HG03039 (cell line): ENCODE results near the gene EPB41L3.
A peak's percentile ranks its signal among the peaks of the same experiment; 100 is the strongest.

Source experiments
- ATAC-seq: cut with Tn5 transposase; IDR thresholded peaks from one replicate; pipeline ENCODE4 v1.9.1; 2021; ENCODE audit warnings: mild to moderate bottlenecking, moderate library complexity; ENCODE audit not compliant: unreplicated experiment

The EPB41L3 gene

DNA sequence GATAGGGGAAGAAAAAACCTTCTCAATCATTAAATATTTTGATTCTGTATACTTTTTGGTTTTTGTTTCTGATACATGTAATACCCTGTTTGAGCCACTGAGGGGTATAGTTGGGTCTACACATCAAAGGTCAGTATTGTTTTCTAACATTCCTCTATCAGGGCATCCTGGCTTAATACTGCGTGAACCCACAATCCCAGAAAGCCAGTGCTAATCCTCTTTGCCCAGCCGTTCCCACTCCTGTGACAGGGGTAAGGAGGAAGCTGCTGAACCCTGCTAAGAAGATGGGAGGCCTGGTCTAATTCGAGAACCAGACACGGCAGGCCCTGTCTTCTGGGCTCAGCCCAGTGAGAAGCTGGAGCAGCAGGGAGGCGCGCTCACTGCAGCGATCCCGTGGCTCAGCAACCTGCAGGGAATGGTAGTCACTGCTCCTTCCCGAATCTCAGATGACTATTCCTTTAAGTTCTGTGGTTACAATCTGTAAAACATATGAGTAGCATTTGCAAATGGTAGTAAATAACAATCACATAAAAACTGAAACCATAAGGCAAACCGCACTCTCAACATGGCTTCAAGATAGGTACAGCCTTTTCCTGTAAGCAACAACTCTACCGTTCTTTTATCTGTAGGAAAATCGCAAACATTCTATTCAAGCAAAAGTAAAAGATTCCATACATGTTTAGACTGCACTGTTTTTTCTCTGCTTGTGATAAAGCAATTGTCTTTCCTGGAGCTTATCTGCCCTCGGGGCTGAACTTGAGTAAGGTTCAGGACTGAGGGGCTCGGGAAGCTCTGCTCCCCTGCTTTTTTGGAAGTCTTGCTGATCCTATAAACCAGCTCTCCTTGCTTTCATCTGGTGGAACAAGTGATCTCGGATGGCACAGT lies 87.0 kb downstream of the EPB41L3 start:
- peak; percentile 75 for ATAC-seq

DNA sequence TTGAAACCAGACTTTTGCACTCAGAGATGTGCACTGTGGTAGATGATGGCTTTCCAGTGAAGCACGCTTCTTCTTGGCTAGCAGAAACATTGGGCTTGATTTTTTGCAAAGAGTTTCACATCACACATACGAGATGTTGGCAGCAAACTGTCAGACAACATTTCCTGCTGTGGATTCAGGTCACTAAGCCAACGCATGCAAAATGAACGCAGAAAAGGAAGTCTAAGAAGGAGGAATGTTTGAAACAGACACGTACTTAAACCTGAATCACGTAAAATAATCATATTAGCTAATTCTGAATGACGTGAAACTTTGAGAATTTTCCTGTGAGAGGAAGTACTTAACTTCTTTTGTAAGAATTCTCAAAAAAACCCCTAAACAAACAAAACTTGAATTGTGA lies 88.1 kb downstream of the EPB41L3 start:
- ATAC-seq = no peak

DNA sequence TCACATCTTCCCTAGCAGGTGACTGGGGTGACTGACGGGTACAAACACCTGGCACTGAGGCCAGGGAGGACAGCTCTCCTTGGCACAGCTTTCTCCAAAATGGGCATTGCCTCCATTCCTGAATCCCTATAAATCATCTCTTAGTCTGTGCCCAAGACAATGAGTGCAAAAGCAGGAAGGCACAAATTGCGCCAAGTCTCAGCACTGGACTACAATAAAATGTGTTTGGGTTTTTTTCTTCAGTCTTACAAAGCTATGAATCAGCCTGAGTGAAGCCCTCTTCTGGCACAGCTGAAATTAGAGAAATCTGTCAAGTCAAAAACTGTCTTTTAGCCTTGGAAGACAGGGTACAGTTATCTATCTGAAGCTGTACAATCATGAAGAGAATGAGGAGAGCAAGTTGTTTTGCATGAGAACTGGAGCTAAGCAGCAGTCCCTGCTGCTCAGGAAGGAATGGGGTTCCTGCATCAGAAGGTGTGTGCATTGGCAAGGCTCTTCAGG lies 90.8 kb downstream of the EPB41L3 start:
- no peak for ATAC-seq

DNA sequence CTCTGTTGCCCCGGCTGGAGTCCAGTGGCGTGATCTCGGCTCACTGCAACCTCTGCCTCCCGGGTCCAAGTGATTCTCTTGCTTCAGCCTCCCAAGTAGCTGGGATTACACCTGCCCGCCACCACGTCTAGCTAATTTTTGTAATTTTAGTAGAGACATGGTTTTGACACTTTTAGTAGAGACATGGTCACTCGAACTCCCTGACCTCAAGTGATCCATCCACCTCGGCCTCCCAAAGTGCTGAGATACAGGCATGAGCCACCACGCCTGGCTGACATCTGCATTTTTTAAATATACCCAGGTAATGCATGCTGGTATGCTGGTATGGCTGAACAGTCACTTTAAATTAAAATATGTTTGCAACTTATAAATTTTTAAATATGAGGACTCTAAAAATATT lies 91.9 kb downstream of the EPB41L3 start:
- no peak for ATAC-seq

DNA sequence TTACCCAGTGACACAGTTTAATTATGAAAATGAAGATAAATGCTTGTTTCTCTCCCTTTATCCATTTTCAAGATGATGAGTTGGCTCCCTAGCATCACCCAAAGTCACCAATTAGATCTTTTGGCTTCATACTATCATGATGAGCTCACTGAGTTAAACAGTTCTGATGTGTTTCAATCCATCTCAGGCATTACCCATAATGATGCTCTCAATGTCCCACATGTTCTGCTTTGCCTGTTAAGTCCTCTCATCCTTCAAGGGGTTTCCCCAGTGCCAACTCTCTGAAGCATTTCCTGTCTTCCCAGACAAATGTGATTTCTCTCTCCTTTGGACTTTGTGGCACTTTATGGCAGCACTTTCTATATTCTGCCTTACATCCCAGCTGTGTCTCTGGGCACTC lies 92.6 kb downstream of the EPB41L3 start:
- no peak for ATAC-seq

DNA sequence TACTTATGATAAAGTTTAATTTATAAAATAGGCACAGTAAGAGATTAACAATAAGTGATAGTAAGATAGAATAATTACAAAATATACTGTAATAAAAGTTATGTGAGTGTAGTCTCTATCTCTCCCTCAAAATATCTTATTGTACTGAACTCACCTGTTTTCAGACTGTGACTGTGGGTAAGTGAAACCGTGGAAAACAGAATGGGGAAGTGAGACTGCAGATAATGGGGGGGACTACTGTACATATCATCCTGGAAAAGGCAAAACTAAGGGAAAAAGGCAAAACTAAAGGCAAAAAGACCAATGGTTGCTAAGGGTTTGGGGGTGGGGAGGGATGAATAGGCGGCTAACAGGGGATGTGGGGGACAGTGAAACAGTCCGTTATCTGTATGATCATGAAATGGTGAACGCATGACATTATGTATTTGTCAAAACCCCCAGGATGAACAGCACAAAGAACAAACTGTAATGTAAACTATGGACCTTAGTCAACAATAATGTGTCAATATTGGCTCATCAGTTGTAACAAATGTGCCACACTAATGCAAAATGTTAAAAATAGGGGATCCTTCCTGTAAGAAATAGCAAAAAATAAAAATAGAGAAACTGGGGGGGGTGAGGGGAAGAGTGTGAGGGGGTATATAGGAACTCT lies 93.8 kb downstream of the EPB41L3 start:
- ATAC-seq = no peak

DNA sequence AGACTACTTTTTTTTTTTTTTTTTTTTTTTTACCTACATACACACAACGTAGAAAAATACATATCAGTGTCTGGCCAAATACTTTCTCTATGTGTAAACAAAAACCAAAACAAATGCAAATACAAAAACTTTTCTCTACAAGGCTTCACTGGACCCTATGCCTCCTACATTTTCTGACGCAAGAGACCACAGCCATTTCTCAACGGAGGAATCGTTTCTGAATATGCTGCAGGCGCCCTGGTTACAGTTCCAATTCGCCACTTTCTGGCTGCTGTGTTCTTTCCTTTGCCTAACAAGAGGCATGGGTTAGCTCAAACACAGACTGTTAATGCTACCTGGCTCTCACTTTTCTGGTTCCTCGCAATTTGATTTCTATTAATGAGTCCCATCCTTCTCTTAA lies 96.4 kb downstream of the EPB41L3 start:
- no peak for ATAC-seq

DNA sequence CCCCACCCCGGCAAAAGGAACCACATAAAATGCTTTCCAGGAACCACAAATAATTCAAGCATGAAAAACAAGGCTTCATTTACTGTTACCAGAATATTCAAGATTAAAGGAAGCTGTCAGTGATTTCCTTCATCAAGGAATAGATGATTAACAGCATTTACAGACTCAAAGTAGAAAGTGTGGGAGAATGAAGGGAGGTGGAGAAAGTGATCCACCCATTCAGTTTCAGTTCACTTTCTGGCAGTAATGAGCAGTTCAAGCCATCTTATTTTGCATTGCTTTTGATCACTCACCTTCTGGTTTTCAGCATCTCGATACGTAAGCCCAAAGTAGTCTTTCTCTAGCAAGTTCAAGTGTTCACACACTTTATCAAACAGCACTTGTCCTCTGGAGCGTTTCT lies 99.0 kb downstream of the EPB41L3 start:
- no peak for ATAC-seq

DNA sequence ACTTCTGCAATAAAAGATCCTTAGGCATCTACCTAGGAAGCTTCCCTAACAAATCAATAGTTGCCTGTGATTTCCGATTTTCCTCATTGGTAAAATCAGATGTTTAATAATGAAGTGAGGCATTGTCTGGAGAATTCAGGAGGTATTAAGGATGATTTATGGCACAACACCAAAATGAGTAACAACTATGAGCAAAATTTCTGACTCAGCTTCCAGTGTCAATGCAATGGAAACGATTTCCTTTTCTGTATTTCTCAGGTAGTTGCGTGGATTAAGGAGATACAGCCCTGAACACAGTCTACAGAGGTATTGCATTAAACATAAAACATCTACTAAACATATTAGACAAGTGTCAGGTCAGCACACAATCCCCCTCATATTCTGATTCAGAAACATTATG lies 99.5 kb downstream of the EPB41L3 start:
- ATAC-seq = no peak

DNA sequence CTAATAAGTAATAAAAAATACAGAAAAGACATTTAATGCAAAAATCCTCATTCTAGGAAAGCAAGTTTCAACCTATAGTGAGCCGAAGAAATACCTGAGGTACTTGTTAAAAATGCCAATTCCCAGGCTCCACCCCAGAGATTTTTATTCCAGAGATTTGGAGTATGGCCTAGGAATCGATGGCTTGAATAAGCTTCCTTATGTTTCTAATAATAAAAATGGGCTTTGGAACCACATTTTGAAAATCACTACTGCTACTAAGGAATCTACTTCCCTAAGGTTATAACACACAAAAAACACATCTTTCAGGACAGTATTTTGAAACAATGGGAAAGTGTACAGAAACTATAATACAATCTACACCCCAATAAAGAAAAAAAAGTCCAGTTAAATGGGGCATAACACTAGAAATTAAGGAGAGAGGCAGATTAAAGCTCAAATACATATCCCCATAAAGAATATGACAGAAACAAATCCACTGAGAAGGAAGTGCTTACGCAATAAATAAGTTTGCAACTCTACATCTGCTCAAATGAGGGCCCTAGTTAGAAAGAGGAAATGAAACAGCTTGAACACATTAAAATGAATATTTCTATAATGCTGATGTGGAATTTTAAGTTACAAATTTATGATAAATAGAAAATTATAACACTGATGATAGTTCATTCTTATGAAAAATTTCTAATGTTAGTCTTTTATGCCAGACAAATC lies 103.7 kb downstream of the EPB41L3 start:
- no peak for ATAC-seq

DNA sequence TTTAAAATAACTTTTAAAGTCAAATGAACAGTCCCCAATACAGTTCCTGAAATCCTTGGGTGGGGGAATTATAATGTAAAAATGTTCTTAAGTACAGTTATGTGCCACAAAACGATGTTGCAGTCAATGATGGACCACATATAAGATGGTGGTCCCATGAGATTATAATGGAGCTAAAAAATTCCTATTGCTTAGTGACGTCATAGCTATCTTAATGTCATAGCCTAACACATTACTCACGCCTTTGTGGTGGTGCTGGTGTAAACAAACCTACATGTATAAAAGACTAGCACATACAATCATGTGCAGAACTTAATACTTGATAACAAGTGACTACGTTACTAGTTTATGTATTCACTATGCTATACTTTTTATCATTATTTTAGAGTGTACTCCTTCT lies 109.4 kb downstream of the EPB41L3 start:
- ATAC-seq = no peak

DNA sequence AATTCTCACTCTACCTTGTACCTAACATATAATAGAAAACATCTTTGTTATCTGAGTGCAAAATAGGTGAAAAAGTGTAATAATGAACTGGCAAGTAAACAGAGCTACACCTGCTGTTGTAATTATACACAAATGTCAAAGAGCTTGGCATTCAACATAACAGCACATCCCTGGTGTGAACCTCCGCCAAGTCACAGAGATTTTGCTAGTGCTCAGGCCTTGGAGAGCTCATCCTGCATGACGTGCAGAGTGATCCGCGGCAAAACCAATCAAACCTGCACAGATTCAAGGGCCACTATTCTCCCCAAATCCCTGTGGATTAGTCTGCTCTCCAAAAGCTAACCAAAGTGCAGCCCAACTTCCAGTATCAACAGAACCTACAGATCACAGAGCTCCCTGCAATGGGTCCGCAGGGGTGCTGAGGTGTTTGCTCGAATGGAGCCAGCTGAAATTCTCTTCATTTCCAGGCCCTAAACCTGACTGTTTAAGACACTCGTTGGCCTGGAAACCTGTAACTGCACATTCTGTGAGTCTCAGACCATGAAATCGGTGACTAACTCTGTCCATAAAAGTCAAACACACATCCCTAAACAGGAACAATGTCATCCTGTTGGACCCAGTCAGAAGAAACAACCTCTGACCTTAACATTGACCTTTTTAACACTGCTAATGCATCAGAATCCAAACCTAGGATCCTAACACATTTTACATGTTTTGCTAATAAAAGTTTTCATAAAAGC lies 111.8 kb downstream of the EPB41L3 start:
- ATAC-seq = no peak

DNA sequence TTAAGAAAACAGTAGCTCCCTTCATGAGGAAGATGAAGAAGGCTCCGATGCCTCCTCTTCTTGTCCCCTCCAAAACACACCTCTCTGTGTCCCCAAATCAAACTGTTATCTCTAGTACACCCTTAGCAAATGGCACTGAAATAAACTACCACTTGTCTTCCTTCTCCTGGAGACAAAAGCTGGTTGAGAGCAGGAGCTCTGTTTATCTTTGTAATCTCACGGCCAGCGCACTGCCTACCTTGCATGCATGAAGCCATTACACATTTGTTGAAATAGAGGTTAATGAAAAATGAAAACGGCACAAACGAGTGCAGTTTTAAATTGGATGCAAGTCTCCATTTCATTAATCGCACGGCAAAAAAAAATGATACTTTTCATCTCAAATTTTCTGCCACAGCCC lies 113.7 kb downstream of the EPB41L3 start:
- no peak for ATAC-seq

DNA sequence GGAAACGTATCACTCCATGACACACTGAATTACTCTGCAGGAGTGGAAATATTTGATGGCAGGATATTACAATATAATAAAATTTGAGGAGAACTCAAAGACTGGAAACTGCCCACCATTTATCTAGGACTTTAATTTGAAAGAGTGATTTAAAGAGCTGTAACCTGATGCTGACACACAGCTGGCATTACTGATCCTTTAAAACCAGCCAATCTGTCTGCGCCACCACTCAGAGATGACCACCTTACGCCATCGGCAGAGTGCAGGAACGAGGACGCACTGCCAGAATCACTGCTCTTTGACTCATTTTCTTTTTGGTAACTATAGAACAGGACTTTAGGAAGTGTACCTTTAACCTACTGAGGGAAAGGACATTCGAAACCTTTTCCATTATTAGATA lies 114.1 kb downstream of the EPB41L3 start:
- ATAC-seq = no peak

DNA sequence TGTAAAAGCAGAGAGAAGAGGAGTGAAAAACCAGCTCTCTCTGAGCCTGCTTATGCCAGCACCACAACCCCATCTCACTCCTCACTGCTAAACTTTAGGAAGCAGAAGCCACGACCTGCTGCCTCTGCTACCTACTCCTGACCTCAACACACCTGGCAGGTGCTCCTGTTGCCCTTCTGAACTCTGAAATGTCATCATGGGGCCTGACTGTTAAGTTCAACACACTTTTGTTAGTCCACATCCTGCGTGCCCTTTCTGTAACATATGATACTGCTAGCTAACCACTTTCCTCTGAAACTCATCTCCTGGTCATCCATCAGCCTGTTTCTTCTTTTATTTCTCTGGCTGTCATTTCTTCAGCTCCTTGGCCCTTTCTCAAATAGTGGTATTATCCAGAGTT lies 118.1 kb downstream of the EPB41L3 start:
- no peak for ATAC-seq

DNA sequence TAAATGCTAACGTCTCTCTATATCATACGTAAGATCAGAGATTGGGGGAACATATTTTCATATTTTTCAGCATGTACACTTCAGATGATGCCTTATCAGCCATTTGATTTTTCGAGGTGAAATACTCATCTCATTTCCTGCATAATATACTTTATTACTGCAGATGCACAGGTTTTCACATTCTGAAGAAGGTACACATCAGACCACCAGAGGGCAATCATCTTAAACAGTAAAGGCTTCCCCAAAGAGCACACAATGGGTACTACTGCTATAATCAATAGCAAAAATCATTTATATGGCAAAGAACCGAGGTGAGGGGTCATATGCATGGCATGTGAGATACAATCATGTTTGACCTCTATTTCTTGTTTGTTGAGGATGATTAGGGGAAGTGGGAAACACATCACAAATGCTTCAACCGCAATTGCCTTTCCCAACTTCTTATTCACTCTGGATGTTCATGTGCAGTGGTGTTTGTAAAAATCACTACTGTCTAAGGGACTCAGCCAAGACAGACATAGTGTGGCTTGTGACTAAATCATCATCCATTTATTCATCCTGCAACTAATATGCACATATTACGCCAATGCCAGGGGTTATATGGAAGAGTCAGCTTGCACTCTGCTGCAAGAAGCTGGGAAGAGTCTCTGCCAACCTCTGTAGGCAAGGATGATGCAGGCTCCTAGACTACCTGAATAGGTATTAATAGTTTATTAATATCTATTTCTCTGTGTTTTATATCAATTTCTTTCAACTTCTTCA lies 118.7 kb downstream of the EPB41L3 start:
- no peak for ATAC-seq

DNA sequence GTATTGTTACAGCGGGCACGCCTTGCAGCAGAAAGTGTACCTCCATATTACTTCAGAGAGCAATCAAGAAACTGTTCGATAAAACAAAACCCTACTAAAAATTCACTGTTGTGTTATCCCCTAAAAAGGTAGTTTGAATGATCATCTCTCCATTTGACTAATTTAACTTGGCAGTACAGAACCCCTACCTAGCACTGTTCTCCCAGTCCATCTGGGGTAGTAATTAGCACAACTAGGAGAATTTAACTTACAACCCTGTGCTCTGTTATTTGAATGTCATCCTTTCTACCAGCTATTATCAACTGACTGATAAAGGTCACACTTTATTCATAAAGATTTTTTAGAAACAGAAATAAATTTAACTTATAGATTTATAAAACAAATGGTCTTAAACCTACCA lies 121.2 kb downstream of the EPB41L3 start:
- ATAC-seq = no peak

DNA sequence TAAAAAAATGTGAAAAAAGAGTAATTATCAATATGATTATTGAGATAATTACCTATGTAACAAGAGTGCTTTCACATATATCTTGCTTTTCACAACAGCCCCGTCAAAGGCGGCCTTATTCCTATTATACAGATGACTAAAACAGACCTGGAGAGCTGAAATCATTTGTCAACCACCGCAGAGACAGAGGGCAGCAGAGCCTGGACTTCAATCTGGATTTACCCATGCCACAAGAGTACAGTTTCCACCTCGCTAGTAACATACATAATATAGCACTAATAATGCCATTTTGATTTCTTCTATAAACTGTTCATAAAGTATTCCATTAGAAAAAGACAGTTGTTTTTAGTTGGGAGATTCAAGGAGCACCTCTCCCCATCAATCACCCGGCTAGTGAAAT lies 121.8 kb downstream of the EPB41L3 start:
- ATAC-seq = no peak

DNA sequence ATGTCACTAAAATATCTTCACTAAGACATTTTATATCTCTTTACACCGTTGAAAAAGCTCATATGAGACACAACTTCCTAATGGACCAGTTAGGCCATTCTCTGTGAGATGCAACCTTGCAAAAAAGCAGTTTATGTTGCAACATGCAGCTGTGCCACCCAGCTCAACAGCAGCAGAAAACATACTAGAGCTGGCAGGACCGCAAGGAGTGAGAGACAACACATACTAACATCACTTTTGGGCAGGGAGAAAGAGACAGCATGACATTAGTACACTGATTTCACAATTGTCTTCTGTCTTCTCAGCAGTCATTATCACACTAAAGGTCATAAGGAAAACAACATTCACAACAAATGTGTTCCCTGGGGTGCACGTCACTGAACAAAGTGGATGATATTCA lies 122.9 kb downstream of the EPB41L3 start:
- no peak for ATAC-seq

DNA sequence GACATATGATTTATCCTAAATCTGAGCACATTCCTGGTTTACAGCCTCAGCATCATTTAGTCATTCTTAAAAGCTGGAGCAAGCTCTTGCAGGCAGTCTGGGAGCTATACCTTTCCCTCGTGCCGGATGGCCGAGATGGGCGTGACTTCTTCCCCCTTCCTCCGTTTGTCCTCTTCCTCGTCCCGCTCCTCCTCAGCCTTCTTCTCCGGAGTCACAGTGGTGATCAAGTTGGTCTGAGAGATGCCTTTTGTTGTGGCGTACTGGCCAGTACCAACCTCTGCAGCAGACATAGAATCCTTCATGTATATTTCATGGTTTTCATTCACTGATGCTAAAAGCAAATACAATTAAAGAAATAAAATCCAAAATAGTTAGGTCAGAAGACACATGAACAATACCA lies 124.2 kb downstream of the EPB41L3 start:
- no peak for ATAC-seq
